Ovary (tissue), 9 donors: Measurements from ENCODE around the gene ANKRD29. TPM values are rescaled to one million over a fixed set of nuclear protein-coding genes. Genes with fewer than 3 reads are reported as not detected.

Source experiments
- DNase-seq, 5 donors: peaks; one replicate each; pipeline ENCODE4 v3.0.0-alpha.2; 2019 to 2020
- H3K27ac ChIP-seq, 2 donors: fragments of 200-600 bp; one replicate each; pipeline versions ENCODE4 v1.5.1 to v1.8.0; 2019 to 2022
- H3K27me3 ChIP-seq: fragments of 200-600 bp; one replicate; pipeline ENCODE4 v1.8.0; 2022
- H3K36me3 ChIP-seq: fragments of 200-600 bp; sonication (generic); one replicate; pipeline ENCODE4 v1.5.1; 2019
- H3K4me1 ChIP-seq: one replicate; pipeline ENCODE4 v1.8.1; 2013; ENCODE audit warnings: mild to moderate bottlenecking, moderate library complexity; ENCODE audit not compliant: insufficient read depth
- H3K4me3 ChIP-seq: fragments of 200-600 bp; sonication (generic); one replicate; pipeline ENCODE4 v1.5.1; 2017
- H3K9me3 ChIP-seq, 2 donors: fragments of 200-600 bp in 1 of 2; sonication (generic) in 1 of 2; one replicate each; pipeline versions ENCODE4 v1.5.1 to v1.8.1; 2013 to 2019; ENCODE audit warnings: mild to moderate bottlenecking in 1 of 2, moderate library complexity in 1 of 2
- EP300 ChIP-seq: sonication (generic); formaldehyde crosslinking; IDR thresholded peaks from one replicate; pipeline ENCODE4 v1.6.1; 2017; ENCODE audit warnings: antibody characterized with exemption
- POLR2A ChIP-seq: fragments of 450-650 bp; IDR thresholded peaks from one replicate; pipeline ENCODE4 v1.6.1; 2017; ENCODE audit warnings: antibody characterized with exemption, mild to moderate bottlenecking, moderate library complexity
- WGBS, 3 donors: extraction: QIAGEN DNeasy Blood & Tissue Kit in 1 of 3; methylation state at CpG; one replicate each; pipeline versions ENCODE4 v1.1.5 to v1.1.7; 2013 to 2017; 5-methylcytosine and 5-hydroxymethylcytosine counted together
- intact Hi-C, 4 donors: fragments of 100-400 bp; cut with DNase I; formaldehyde crosslinking; loops; one replicate each; pipeline versions ENCODE4 v1.11.0 to v1.15.1; 2022 to 2023
- polyA plus RNA-seq, 2 donors: library from polyadenylated mRNA; stranded (reverse); fragments of 200-250 nt in 1 of 2; fragments of 350-450 nt in 1 of 2; fragmentation: Illumina TruSeq in 1 of 2; extraction: RNeasy Lipid Tissue Mini Kit (QIAGEN cat#74804) in 1 of 2; gene quantifications; one replicate each; pipeline ENCODE4 v1.2.3, GENCODE V29; 2013 to 2014
- total RNA-seq, 7 donors: library from RNA; depleted of rRNA in 2 of 7; stranded (reverse); fragments of >200 nt in 2 of 7; fragmentation: NEBNext Ultra II Directional in 3 of 7; extraction: Animal tissue kit (Norgen Biotek cat#: 25700) in 3 of 7; gene quantifications; one replicate each; pipeline versions ENCODE4 v1.1.0 to v1.2.4, GENCODE V29; 2016 to 2023
- TF ChIP-seq, protein P1 (sequence below), 3 donors: fragments of 450-650 bp in 2 of 3; fragments of 200-600 bp in 1 of 3; IDR thresholded peaks; one replicate each; pipeline versions ENCODE4 v1.5.1 to v1.8.0; 2016 to 2022; ENCODE audit warnings: antibody characterized with exemption in 3 of 3, mild to moderate bottlenecking in 1 of 3
- donor health status: DM: no; HTN: no; CAD: no; lungs with moderate emphysema.
- donor health status: DM: no; HTN: no; CAD: no.
- donor health status: Bipolar disorder and iron deficiency.
- donor health status: DM: yes; HTN: yes; CAD: no.
- donor health status: DM: no; HTN: no; CAD: no.
- donor health status: DM: yes; HTN: yes; CAD: no.

The ANKRD29 gene
- total and polyA plus RNA-seq, 9 donors, result 14.6 to 25.7 (median 17.6) TPM

DNA sequence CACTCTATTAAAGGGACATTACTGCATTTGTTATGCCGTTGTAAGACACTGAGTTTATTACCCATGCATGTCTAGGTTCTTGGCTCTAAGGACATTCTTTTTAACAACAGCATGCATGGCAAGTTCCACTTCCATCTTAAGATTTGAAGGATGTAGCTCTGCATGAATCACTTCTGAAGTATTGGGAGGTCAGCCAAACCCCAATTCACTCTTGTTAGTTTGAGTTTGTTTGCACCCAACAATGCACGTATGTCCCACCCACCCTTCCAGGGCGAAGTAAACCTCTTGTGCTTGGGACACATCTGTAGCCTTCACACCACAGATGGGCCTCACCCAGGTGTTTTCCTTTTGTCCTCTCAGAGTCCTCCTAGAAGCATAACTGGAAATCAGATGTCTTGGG is 21.0 kb upstream of the ANKRD29 start:
- Histone ChIP-seq H3K4me3 (no peak overlapping the region), H3K36me3 (no peaks in the 10 kb centered on the region), H3K27me3 (no peaks in the 10 kb centered on the region), H3K9me3 (no peaks in the 10 kb centered on the region), H3K27ac (no peak overlapping the region), H3K4me1 (no peaks in the 10 kb centered on the region)
- TF ChIP-seq EP300 (no peak), POLR2A (no peak)
- TF ChIP-seq, protein P1, sequence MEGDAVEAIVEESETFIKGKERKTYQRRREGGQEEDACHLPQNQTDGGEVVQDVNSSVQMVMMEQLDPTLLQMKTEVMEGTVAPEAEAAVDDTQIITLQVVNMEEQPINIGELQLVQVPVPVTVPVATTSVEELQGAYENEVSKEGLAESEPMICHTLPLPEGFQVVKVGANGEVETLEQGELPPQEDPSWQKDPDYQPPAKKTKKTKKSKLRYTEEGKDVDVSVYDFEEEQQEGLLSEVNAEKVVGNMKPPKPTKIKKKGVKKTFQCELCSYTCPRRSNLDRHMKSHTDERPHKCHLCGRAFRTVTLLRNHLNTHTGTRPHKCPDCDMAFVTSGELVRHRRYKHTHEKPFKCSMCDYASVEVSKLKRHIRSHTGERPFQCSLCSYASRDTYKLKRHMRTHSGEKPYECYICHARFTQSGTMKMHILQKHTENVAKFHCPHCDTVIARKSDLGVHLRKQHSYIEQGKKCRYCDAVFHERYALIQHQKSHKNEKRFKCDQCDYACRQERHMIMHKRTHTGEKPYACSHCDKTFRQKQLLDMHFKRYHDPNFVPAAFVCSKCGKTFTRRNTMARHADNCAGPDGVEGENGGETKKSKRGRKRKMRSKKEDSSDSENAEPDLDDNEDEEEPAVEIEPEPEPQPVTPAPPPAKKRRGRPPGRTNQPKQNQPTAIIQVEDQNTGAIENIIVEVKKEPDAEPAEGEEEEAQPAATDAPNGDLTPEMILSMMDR (IDR thresholded peaks at IDR 0.05), result no peak
- no peak for DNase-seq
- intact Hi-C loops, result no loop called here
- 45 to 52% (median 48%) methylated on average over 3 of the region's 3 CpGs for WGBS, 3 donors

GRCh38 chr18:23683155-23683554 is 20.4 kb upstream of the ANKRD29 start:
- 84 to 93% (median 91%) methylated on average over 3 of the region's 3 CpGs for WGBS, 3 donors
- intact Hi-C loops, result no loop called here
- Histone ChIP-seq H3K36me3 (no peaks in the 10 kb centered on the region), H3K27ac (no peak overlapping the region), H3K9me3 (no peaks in the 10 kb centered on the region), H3K27me3 (no peaks in the 10 kb centered on the region), H3K4me3 (no peak overlapping the region), H3K4me1 (no peaks in the 10 kb centered on the region)
- no peak for TF ChIP-seq POLR2A
- TF ChIP-seq, protein P1 (IDR thresholded peaks at IDR 0.05), result no peak
- no peak for TF ChIP-seq EP300
- no peak for DNase-seq

DNA sequence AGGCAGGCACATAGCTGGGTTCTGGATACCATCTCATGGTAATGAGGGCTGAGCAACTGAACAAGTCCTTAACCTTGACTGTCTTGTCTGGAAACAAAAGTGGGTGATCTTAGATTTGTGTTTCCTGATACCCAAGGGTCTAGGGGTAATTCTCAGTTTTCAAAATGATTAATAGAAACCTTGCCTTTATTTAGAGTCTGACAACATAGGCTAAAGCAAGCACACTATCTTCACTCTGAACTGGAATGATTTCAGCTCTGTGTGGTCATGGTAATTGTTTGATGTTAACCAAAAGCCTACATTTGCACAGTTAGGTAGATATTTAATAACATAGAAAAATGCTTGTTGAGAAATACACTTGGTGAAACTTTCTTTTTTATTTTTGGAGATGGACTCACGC is 19.8 kb upstream of the ANKRD29 start:
- TF ChIP-seq, protein P1 (IDR thresholded peaks at IDR 0.05), result no peak
- TF ChIP-seq EP300 (no peak), POLR2A (no peak)
- Histone ChIP-seq H3K27ac (no peak overlapping the region), H3K4me3 (no peak overlapping the region), H3K4me1 (no peaks in the 10 kb centered on the region), H3K9me3 (no peaks in the 10 kb centered on the region), H3K36me3 (no peaks in the 10 kb centered on the region), H3K27me3 (no peaks in the 10 kb centered on the region)
- intact Hi-C loops, result no loop called here
- 96 to 98% (median 97%) methylated on average over 1 of the region's 1 CpG for WGBS, 3 donors
- DNase-seq, result no peak

DNA sequence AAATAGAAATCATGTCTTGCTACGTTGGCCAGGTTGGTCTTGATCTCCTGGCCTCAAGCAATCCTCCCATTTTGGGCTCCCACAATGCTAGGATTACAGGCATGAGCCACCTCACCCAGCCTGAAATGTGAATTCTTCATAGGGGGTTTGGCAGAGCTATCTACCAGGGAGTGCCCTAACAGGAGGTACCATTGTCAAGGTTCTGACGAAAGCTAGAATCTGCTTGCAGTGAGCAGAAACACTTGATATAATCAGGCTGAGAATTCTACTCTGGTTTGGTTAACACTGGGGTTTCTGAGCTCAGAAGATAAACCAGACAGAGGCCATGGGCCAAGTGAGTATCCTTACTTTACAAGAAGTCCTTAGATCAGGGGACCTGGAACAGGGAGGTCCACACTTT is 19.3 kb upstream of the ANKRD29 start:
- Histone ChIP-seq H3K9me3 (no peaks in the 10 kb centered on the region), H3K4me3 (no peak overlapping the region), H3K27me3 (no peaks in the 10 kb centered on the region), H3K4me1 (no peaks in the 10 kb centered on the region), H3K27ac (no peak overlapping the region), H3K36me3 (no peaks in the 10 kb centered on the region)
- TF ChIP-seq EP300 (no peak), POLR2A (no peak)
- TF ChIP-seq, protein P1 (IDR thresholded peaks at IDR 0.05), result no peak
- intact Hi-C loops, result no loop called here
- no peak for DNase-seq
- 63 to 78% (median 75%) methylated on average over 2 of the region's 2 CpGs for WGBS, 3 donors

DNA sequence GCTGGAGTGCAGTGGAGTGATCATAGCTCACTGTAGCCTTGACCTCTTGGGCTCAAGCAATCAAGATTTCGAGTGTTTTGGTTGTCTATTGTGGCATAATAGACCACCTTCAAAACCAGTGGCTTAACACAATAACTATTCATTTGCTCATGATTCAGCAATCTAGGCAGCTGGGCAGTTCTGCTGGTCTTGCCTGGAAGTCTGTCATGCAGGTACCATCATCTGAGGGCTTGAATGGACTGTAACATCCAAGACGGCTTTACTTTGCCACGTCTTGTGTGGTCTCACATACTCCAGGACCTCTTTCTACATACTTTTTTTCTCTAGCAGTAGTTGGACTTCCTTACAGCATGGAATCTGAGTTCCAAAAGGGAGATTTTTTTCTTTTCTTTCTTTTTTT is 13.2 kb upstream of the ANKRD29 start:
- TF ChIP-seq, protein P1 (IDR thresholded peaks at IDR 0.05), result no peak
- TF ChIP-seq EP300 (no peak), POLR2A (no peak)
- Histone ChIP-seq H3K9me3 (no peaks in the 10 kb centered on the region), H3K27ac (no peak overlapping the region), H3K4me1 (no peaks in the 10 kb centered on the region), H3K4me3 (no peak overlapping the region), H3K27me3 (no peaks in the 10 kb centered on the region), H3K36me3 (no peaks in the 10 kb centered on the region)
- intact Hi-C loops, result no loop called here
- no peak for DNase-seq
- 77 to 79% (median 78%) methylated on average over 3 of the region's 3 CpGs for WGBS, 3 donors
